Activated naive CD4-positive, alpha-beta T cell treated with anti-CD3 and anti-CD28 coated beads for 36 hours (primary cell): ENCODE measurements around the gene DUSP1. TPM values are rescaled to one million over a fixed set of nuclear protein-coding genes. Genes with fewer than 3 reads are reported as not detected.
A peak's percentile ranks its signal among the peaks of the same experiment; 100 is the strongest.

Source experiments
- CTCF ChIA-PET: fragments of 350-600 bp; sonication (Branson Sonifier 250); formaldehyde crosslinking; loops from one replicate; lab custom pipeline; 2021; ENCODE audit warnings: antibody characterized with exemption; lab: Charles Lee
- DNase-seq: peaks from one replicate; pipeline ENCODE4 v3.0.0-alpha.2; 2020
- H3K27ac Mint-ChIP-seq: one replicate; pipeline ENCODE4 v1.8.0; 2021; ENCODE audit warnings: mild to moderate bottlenecking, mixed read lengths
- H3K27me3 Mint-ChIP-seq: one replicate; pipeline ENCODE4 v1.8.0; 2021; ENCODE audit warnings: low read depth, mixed read lengths
- H3K36me3 Mint-ChIP-seq: one replicate; pipeline ENCODE4 v1.8.0; 2021; ENCODE audit warnings: low read depth, mixed read lengths
- H3K4me1 Mint-ChIP-seq: one replicate; pipeline ENCODE4 v1.8.0; 2021; ENCODE audit warnings: low read depth, mixed read lengths
- H3K4me3 Mint-ChIP-seq: one replicate; pipeline ENCODE4 v1.8.0; 2021; ENCODE audit warnings: mild to moderate bottlenecking, moderate library complexity, mixed read lengths
- H3K9me3 Mint-ChIP-seq: one replicate; pipeline ENCODE4 v1.8.0; 2021; ENCODE audit warnings: mixed read lengths
- intact Hi-C: fragments of 100-400 bp; cut with micrococcal nuclease; formaldehyde crosslinking; loops from one replicate; pipeline ENCODE4 v1.15.1; 2023
- total RNA-seq, 2 experiments: library from RNA; stranded (reverse); gene quantifications; one replicate each; pipeline ENCODE4 v1.2.3, GENCODE V29; 2021

DUSP1 gene
- total RNA-seq, 2 experiments from 2014 or later: 7.0 to 7.3 TPM

GRCh38 chr5:172764861-172765765, 5.9 kb downstream of the DUSP1 start:
- H3K9me3 Mint-ChIP-seq: no peaks in the 10 kb centered on the region
- peak overlapping the region; percentile 87 for H3K27ac Mint-ChIP-seq
- H3K27me3 Mint-ChIP-seq: no peaks in the 10 kb centered on the region
- H3K36me3 Mint-ChIP-seq: peaks cover 14% of the 10 kb centered on the region
- CTCF ChIA-PET: interaction anchor here (0.6 to 1.9 kb wide), 7 partner anchors 7 to 190 kb away, joined by 3 to 5 read pairs (median 3); no protein-coding TSS in a partner anchor
- intact Hi-C loops: loop anchor here (1.0 to 5.0 kb wide), 9 partner anchors 8 to 578 kb away; partner anchors contain the start of genes BNIP1, ERGIC1, NKX2-5 and RPL26L1
- peaks cover 43% of the 10 kb centered on the region for H3K4me1 Mint-ChIP-seq
- peak overlapping the region; percentile 77 for H3K4me3 Mint-ChIP-seq
- DNase-seq: peak; percentile 99

GRCh38 chr5:172763120-172763464, 7.9 kb downstream of the DUSP1 start:
- Mint-ChIP-seq H3K36me3 (peaks cover 3% of the 10 kb centered on the region), H3K4me1 (peaks cover 27% of the 10 kb centered on the region), H3K4me3 (no peak overlapping the region), H3K9me3 (peaks cover 3% of the 10 kb centered on the region), H3K27ac (no peak overlapping the region), H3K27me3 (no peaks in the 10 kb centered on the region)
- CTCF ChIA-PET: no interaction called here
- DNase-seq: no peak
- intact Hi-C loops: no loop called here

GRCh38 chr5:172762214-172763119, 8.5 kb downstream of the DUSP1 start:
- no peaks in the 10 kb centered on the region for H3K36me3 Mint-ChIP-seq
- no peak overlapping the region for H3K4me3 Mint-ChIP-seq
- H3K9me3 Mint-ChIP-seq: peaks cover 3% of the 10 kb centered on the region
- intact Hi-C loops: no loop called here
- peaks cover 27% of the 10 kb centered on the region for H3K4me1 Mint-ChIP-seq
- DNase-seq: no peak
- CTCF ChIA-PET: no interaction called here
- no peaks in the 10 kb centered on the region for H3K27me3 Mint-ChIP-seq
- no peak overlapping the region for H3K27ac Mint-ChIP-seq

GRCh38 chr5:172760959-172761358, 10.0 kb downstream of the DUSP1 start:
- DNase-seq: no peak
- H3K36me3 Mint-ChIP-seq: no peaks in the 10 kb centered on the region
- H3K27me3 Mint-ChIP-seq: no peaks in the 10 kb centered on the region
- intact Hi-C loops: no loop called here
- no peak overlapping the region for H3K4me3 Mint-ChIP-seq
- peaks cover 3% of the 10 kb centered on the region for H3K9me3 Mint-ChIP-seq
- CTCF ChIA-PET: interaction anchor here (0.7 to 1.6 kb wide), 4 partner anchors 10 to 310 kb away, joined by 4 to 5 read pairs (median 4); partner anchors contain the start of gene DUSP1
- H3K27ac Mint-ChIP-seq: no peak overlapping the region
- peaks cover 17% of the 10 kb centered on the region for H3K4me1 Mint-ChIP-seq

- no peak overlapping the region for H3K4me3 Mint-ChIP-seq
- CTCF ChIA-PET: interaction anchor here (0.8 to 1.6 kb wide), 3 partner anchors 11 to 48 kb away, joined by 3 to 4 read pairs (median 3); partner anchors contain the start of gene DUSP1
- intact Hi-C loops: no loop called here
- no peak for DNase-seq
- peaks cover 11% of the 10 kb centered on the region for H3K4me1 Mint-ChIP-seq
- no peaks in the 10 kb centered on the region for H3K36me3 Mint-ChIP-seq
- H3K9me3 Mint-ChIP-seq: peaks cover 3% of the 10 kb centered on the region
- no peak overlapping the region for H3K27ac Mint-ChIP-seq
- no peaks in the 10 kb centered on the region for H3K27me3 Mint-ChIP-seq
Measured at GRCh38 chr5:172760136-172760535, 10.9 kb downstream of the DUSP1 start.

- H3K4me3 Mint-ChIP-seq: no peak overlapping the region
- no peaks in the 10 kb centered on the region for H3K36me3 Mint-ChIP-seq
- intact Hi-C loops: no loop called here
- no peaks in the 10 kb centered on the region for H3K27me3 Mint-ChIP-seq
- CTCF ChIA-PET: no interaction called here
- no peaks in the 10 kb centered on the region for H3K4me1 Mint-ChIP-seq
- peaks cover 3% of the 10 kb centered on the region for H3K9me3 Mint-ChIP-seq
- H3K27ac Mint-ChIP-seq: no peak overlapping the region
- DNase-seq: no peak
Measured at GRCh38 chr5:172758834-172759149, 12.2 kb downstream of the DUSP1 start.

- H3K9me3 Mint-ChIP-seq: peaks cover 3% of the 10 kb centered on the region
- no peak overlapping the region for H3K4me3 Mint-ChIP-seq
- no peak for DNase-seq
- intact Hi-C loops: no loop called here
- CTCF ChIA-PET: no interaction called here
- no peaks in the 10 kb centered on the region for H3K4me1 Mint-ChIP-seq
- no peaks in the 10 kb centered on the region for H3K27me3 Mint-ChIP-seq
- no peaks in the 10 kb centered on the region for H3K36me3 Mint-ChIP-seq
- H3K27ac Mint-ChIP-seq: no peak overlapping the region
Measured at GRCh38 chr5:172758077-172758833, 12.7 kb downstream of the DUSP1 start.

GRCh38 chr5:172757394-172758010, 13.5 kb downstream of the DUSP1 start:
- H3K27ac Mint-ChIP-seq: no peak overlapping the region
- no peak overlapping the region for H3K4me3 Mint-ChIP-seq
- intact Hi-C loops: no loop called here
- H3K27me3 Mint-ChIP-seq: no peaks in the 10 kb centered on the region
- no peak for DNase-seq
- CTCF ChIA-PET: no interaction called here
- no peaks in the 10 kb centered on the region for H3K4me1 Mint-ChIP-seq
- peaks cover 3% of the 10 kb centered on the region for H3K9me3 Mint-ChIP-seq
- no peaks in the 10 kb centered on the region for H3K36me3 Mint-ChIP-seq

- no peaks in the 10 kb centered on the region for H3K36me3 Mint-ChIP-seq
- no peak overlapping the region for H3K27ac Mint-ChIP-seq
- no peaks in the 10 kb centered on the region for H3K4me1 Mint-ChIP-seq
- no peaks in the 10 kb centered on the region for H3K27me3 Mint-ChIP-seq
- DNase-seq: no peak
- peaks cover 3% of the 10 kb centered on the region for H3K9me3 Mint-ChIP-seq
- CTCF ChIA-PET: no interaction called here
- intact Hi-C loops: no loop called here
- no peak overlapping the region for H3K4me3 Mint-ChIP-seq
Measured at GRCh38 chr5:172756764-172757393, 14.1 kb downstream of the DUSP1 start.

GRCh38 chr5:172754596-172755356, 16.2 kb downstream of the DUSP1 start:
- no peaks in the 10 kb centered on the region for H3K36me3 Mint-ChIP-seq
- intact Hi-C loops: no loop called here
- no peak overlapping the region for H3K4me3 Mint-ChIP-seq
- peaks cover 3% of the 10 kb centered on the region for H3K9me3 Mint-ChIP-seq
- H3K27ac Mint-ChIP-seq: no peak overlapping the region
- CTCF ChIA-PET: interaction anchor here (0.9 to 3.8 kb wide), 3 partner anchors 10 to 42 kb away, joined by 3 to 16 read pairs (median 3); no protein-coding TSS in a partner anchor
- no peak for DNase-seq
- H3K27me3 Mint-ChIP-seq: no peaks in the 10 kb centered on the region
- H3K4me1 Mint-ChIP-seq: no peaks in the 10 kb centered on the region

- no peak for DNase-seq
Measured at GRCh38 chr5:172753101-172753500, 17.9 kb downstream of the DUSP1 start.

More at GRCh38 chr5:172753101-172753500, 17.9 kb downstream of the DUSP1 start:
- no peaks in the 10 kb centered on the region for H3K9me3 Mint-ChIP-seq
- no peak overlapping the region for H3K4me3 Mint-ChIP-seq
- CTCF ChIA-PET: interaction anchor here (3.8 kb wide), 1 partner anchor 39 kb away, joined by 16 read pairs; no protein-coding TSS in a partner anchor
- no peaks in the 10 kb centered on the region for H3K4me1 Mint-ChIP-seq
- H3K27ac Mint-ChIP-seq: no peak overlapping the region
- H3K27me3 Mint-ChIP-seq: no peaks in the 10 kb centered on the region
- intact Hi-C loops: no loop called here
- H3K36me3 Mint-ChIP-seq: no peaks in the 10 kb centered on the region
